HepG2 (cell line): ENCODE results near the gene DOK4. TPM values are rescaled to one million over a fixed set of nuclear protein-coding genes. Genes with fewer than 3 reads are reported as not detected.

Experiments
- ATF7 ChIP-seq, 2 experiments: fragments of 450-650 bp in 1 of 2; sonication (generic) in 1 of 2; formaldehyde crosslinking in 1 of 2; IDR thresholded peaks; 2 replicates each; pipeline versions ENCODE4 v1.4.0 to v1.6.1; 2016 to 2020; ENCODE audit warnings: antibody characterized with exemption in 1 of 2, mild to moderate bottlenecking in 1 of 2, missing genetic modification reagents in 1 of 2
- CHD4 ChIP-seq: fragments of 200-600 bp; sonication (generic); IDR thresholded peaks from 2 replicates; pipeline ENCODE4 v1.7.0; 2017; ENCODE audit warnings: mild to moderate bottlenecking, low read length, borderline replicate concordance
- HNF1B ChIP-seq: sonication (generic); formaldehyde crosslinking; IDR thresholded peaks from 2 replicates; pipeline ENCODE4 v1.5.1; 2020; ENCODE audit warnings: mild to moderate bottlenecking, moderate library complexity, missing genetic modification reagents
- MAF1 ChIP-seq: sonication (generic); formaldehyde crosslinking; IDR thresholded peaks from 2 replicates; pipeline ENCODE4 v1.5.0; 2020; ENCODE audit warnings: missing genetic modification reagents, borderline replicate concordance
- NKX3-1 ChIP-seq: sonication (generic); formaldehyde crosslinking; IDR thresholded peaks from 2 replicates; pipeline ENCODE4 v1.5.0; 2020; ENCODE audit warnings: missing genetic modification reagents
- NR2C2 ChIP-seq: sonication (generic); formaldehyde crosslinking; IDR thresholded peaks from 2 replicates; pipeline ENCODE4 v1.4.0; 2020; ENCODE audit warnings: missing genetic modification reagents, mild to moderate bottlenecking, moderate library complexity, borderline replicate concordance
- PLSCR1 ChIP-seq: sonication (generic); formaldehyde crosslinking; IDR thresholded peaks from 2 replicates; pipeline ENCODE4 v1.5.0; 2020; ENCODE audit warnings: missing genetic modification reagents, mild to moderate bottlenecking, borderline replicate concordance
- TOPORS ChIP-seq: sonication (generic); formaldehyde crosslinking; IDR thresholded peaks from 2 replicates; pipeline ENCODE4 v1.8.0; 2023; ENCODE audit warnings: mild to moderate bottlenecking, missing genetic modification reagents
- WIZ ChIP-seq: sonication (generic); formaldehyde crosslinking; IDR thresholded peaks from 2 replicates; pipeline ENCODE4 v1.5.1; 2020; ENCODE audit warnings: mild to moderate bottlenecking, missing genetic modification reagents
- ZBTB40 ChIP-seq, 2 experiments: fragments of 450-650 bp in 1 of 2; sonication (generic) in 1 of 2; formaldehyde crosslinking in 1 of 2; IDR thresholded peaks; 2 replicates each; pipeline versions ENCODE4 v1.6.1 to v1.8.0; 2016 to 2022; ENCODE audit warnings: antibody characterized with exemption in 1 of 2, mild to moderate bottlenecking in 1 of 2, missing genetic modification reagents in 1 of 2
- ZFP90 ChIP-seq: sonication (generic); formaldehyde crosslinking; IDR thresholded peaks from 2 replicates; pipeline ENCODE4 v1.8.0; 2022; ENCODE audit warnings: missing genetic modification reagents, mild to moderate bottlenecking, inconsistent platforms, borderline replicate concordance
- ZIK1 ChIP-seq: sonication (generic); formaldehyde crosslinking; IDR thresholded peaks from 2 replicates; pipeline ENCODE4 v1.5.0; 2020; ENCODE audit warnings: mild to moderate bottlenecking, low read depth, missing genetic modification reagents, borderline replicate concordance
- ZNF232 ChIP-seq: sonication (generic); formaldehyde crosslinking; IDR thresholded peaks from 2 replicates; pipeline ENCODE4 v1.4.0; 2020; ENCODE audit warnings: missing genetic modification reagents, borderline replicate concordance
- ZNF451 ChIP-seq: sonication (generic); formaldehyde crosslinking; IDR thresholded peaks from 2 replicates; pipeline ENCODE4 v1.5.0; 2020; ENCODE audit warnings: mild to moderate bottlenecking, missing genetic modification reagents
- polyA plus RNA-seq, 8 experiments: library from polyadenylated mRNA; depleted of rRNA in 3 of 8; stranded (reverse) in 7 of 8; unstranded in 1 of 8; fragments of >200 nt; fragmentation: Illumina TruSeq in 4 of 8; extraction: Trizol in 4 of 8; gene quantifications; 2 replicates each; pipeline versions ENCODE4 v1.2.1 to v1.2.3, GENCODE V29; 2011 to 2016; ENCODE audit warnings: low read depth in 4 of 8, missing spikeins in 1 of 8, mixed read lengths in 1 of 8; ENCODE audit not compliant: insufficient read depth in 1 of 8
- total RNA-seq, 5 experiments: library from RNA; depleted of rRNA; stranded (reverse); fragments of >200 nt; fragmentation: Illumina TruSeq; extraction: Trizol; gene quantifications; 2 replicates each; pipeline ENCODE4 v1.2.3, GENCODE V29; 2016; ENCODE audit warnings: low read depth in 1 of 5

Gene DOK4
- total and polyA plus RNA-seq, 2 of the 13 experiments (the other 11 are each of a cell fraction or from before 2014, with no cell fraction given) = 52.7 to 70.0 TPM

- TF ChIP-seq ATF7 (IDR thresholded peaks at IDR 0.05) (no peak), ATF7 (CRISPR knock-in tag; IDR thresholded peaks at IDR 0.05) (no peak), ZIK1 (CRISPR knock-in tag) (no peak), MAF1 (CRISPR knock-in tag) (no peak), NKX3-1 (CRISPR knock-in tag) (no peak), PLSCR1 (CRISPR knock-in tag) (no peak), ZNF451 (CRISPR knock-in tag) (no peak), NR2C2 (peak; percentile 37; the same call in 1 of the 2 replicates), CHD4 (no peak), HNF1B (CRISPR knock-in tag) (no peak), WIZ (no peak), ZBTB40 (IDR thresholded peaks at IDR 0.05) (no peak), ZBTB40 (CRISPR knock-in tag; IDR thresholded peaks at IDR 0.05) (no peak), TOPORS (0 out of 2 replicates have a peak, but pooled peaks have one; percentile 34), ZFP90 (CRISPR knock-in tag) (0 out of 2 replicates have a peak, but pooled peaks have one; percentile 41), ZNF232 (CRISPR knock-in tag) (0 out of 2 replicates have a peak, but pooled peaks have one; percentile 21)
Measured at GRCh38 chr16:57510016-57510871, 24.0 kb upstream of the DOK4 start (continued).
